Measurements from ENCODE around the gene GCG. TPM values are rescaled to one million over a fixed set of nuclear protein-coding genes. Genes with fewer than 3 reads are reported as not detected.

The GCG gene
- total RNA-seq, 4 donors from 2014 or later: not detected

GRCh38 chr2:162166174-162166573, 14.1 kb upstream of the GCG start:
- Histone ChIP-seq H3K27me3 (no peaks in the 10 kb centered on the region), H3K4me1 (no peaks in the 10 kb centered on the region), H3K4me3 (no peak overlapping the region), H3K36me3 (peaks cover 0 to 3% of the 10 kb centered on the region in 2 donors), H3K27ac (no peak overlapping the region), H3K9me3 (no peaks in the 10 kb centered on the region)
- no peak for DNase-seq
- intact Hi-C loops (cut with DNase I; ENCODE audit: low total_unique reads): no loop called here
- no peak for TF ChIP-seq POLR2A (IDR thresholded peaks at IDR 0.05)
- no peak for TF ChIP-seq CTCF (IDR thresholded peaks at IDR 0.05)

DNA sequence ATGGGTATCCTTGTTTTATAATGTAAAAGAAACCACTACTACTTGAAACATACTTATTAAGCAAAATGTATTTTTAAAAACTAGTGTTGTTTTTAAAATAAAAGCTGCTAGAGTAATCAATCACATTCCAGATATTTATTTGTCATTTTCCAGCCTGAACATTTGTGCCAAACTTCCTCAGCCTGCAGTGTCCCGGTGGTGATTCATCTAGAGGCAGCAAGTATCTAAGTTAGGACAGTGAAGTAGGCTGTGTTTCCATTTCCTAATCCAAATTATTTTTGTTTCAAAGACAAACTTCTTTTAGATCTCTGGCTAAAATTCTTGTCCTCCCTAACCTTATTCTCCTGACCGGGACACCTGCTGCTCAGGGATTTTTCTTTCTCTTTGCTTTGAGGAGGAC, 12.8 kb upstream of the GCG start:
- Histone ChIP-seq H3K4me1 (no peaks in the 10 kb centered on the region), H3K27ac (no peak overlapping the region), H3K4me3 (no peak overlapping the region), H3K9me3 (no peaks in the 10 kb centered on the region), H3K36me3 (peaks cover 0 to 3% of the 10 kb centered on the region in 2 donors), H3K27me3 (no peaks in the 10 kb centered on the region)
- intact Hi-C loops (cut with DNase I; ENCODE audit: low total_unique reads): no loop called here
- DNase-seq: no peak
- no peak for TF ChIP-seq CTCF (IDR thresholded peaks at IDR 0.05)
- no peak for TF ChIP-seq POLR2A (IDR thresholded peaks at IDR 0.05)

- Histone ChIP-seq H3K4me3 (no peak overlapping the region), H3K4me1 (no peaks in the 10 kb centered on the region), H3K27ac (no peak overlapping the region), H3K9me3 (no peaks in the 10 kb centered on the region), H3K27me3 (no peaks in the 10 kb centered on the region), H3K36me3 (no peaks in the 10 kb centered on the region)
- intact Hi-C loops (cut with DNase I; ENCODE audit: low total_unique reads): no loop called here
- TF ChIP-seq CTCF (IDR thresholded peaks at IDR 0.05): no peak
- no peak for DNase-seq
Measured at GRCh38 chr2:162159446-162159845, 7.4 kb upstream of the GCG start.

DNA sequence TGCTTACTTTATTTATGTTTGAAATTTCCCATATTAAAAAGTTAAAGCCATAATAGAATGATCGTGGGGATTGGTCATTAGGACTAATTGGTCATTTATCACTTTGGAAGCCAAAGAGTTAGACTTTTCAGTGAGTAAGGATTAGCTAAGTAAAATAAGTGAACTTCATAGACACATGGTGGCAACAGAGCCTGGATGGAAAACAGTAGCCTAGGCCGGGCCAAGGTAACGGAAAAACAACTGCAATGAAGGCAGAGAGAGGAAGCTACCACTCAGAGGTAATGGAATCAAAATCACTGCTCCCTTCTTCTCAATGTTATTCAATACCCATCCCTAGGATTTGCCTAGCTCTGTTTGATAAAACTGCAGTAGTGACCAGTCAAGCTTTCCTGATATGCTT, 4.1 kb upstream of the GCG start:
- no peak overlapping the region for H3K4me3 ChIP-seq
- TF ChIP-seq CTCF (IDR thresholded peaks at IDR 0.05): no peak
- no peak for TF ChIP-seq POLR2A (IDR thresholded peaks at IDR 0.05)
- no peaks in the 10 kb centered on the region for H3K36me3 ChIP-seq
- no peaks in the 10 kb centered on the region for H3K9me3 ChIP-seq
- DNase-seq: no peak
- H3K27me3 ChIP-seq: no peaks in the 10 kb centered on the region
- intact Hi-C loops (cut with DNase I; ENCODE audit: low total_unique reads): no loop called here
- no peaks in the 10 kb centered on the region for H3K4me1 ChIP-seq
- H3K27ac ChIP-seq: no peak overlapping the region

GRCh38 chr2:162155093-162155492, 3.0 kb upstream of the GCG start:
- TF ChIP-seq POLR2A (IDR thresholded peaks at IDR 0.05) (no peak), CTCF (IDR thresholded peaks at IDR 0.05) (no peak)

More at GRCh38 chr2:162155093-162155492, 3.0 kb upstream of the GCG start:
- Histone ChIP-seq H3K4me3 (no peak overlapping the region), H3K9me3 (no peaks in the 10 kb centered on the region), H3K36me3 (no peaks in the 10 kb centered on the region), H3K27me3 (no peaks in the 10 kb centered on the region), H3K4me1 (no peaks in the 10 kb centered on the region), H3K27ac (no peak overlapping the region)
- intact Hi-C loops (cut with DNase I; ENCODE audit: low total_unique reads): no loop called here
- DNase-seq: no peak
